K562 (cell line): ENCODE data around the gene TBX6. TPM values are rescaled to one million over a fixed set of nuclear protein-coding genes. Genes with fewer than 3 reads are reported as not detected.
A peak's percentile ranks its signal among the peaks of the same experiment; 100 is the strongest.

Experiments used
- C11orf30 ChIP-seq: fragments of 450-650 bp; IDR thresholded peaks from 2 replicates; pipeline ENCODE4 v1.6.1; 2016; ENCODE audit warnings: low read depth, mild to moderate bottlenecking
- CEBPG ChIP-seq, 3 experiments: fragments of 200-800 bp in 1 of 3; sonication (Bioruptor generic) in 1 of 3; sonication (generic) in 1 of 3; formaldehyde crosslinking in 1 of 3; IDR thresholded peaks in 2 of 3; conservative IDR thresholded peaks in 1 of 3; 2 replicates each; pipeline versions ENCODE4 v1.6.1 to v1.8.0; 2016 to 2022; ENCODE audit warnings: missing compliant biosample characterization in 2 of 3, missing genetic modification characterization in 2 of 3, mild to moderate bottlenecking in 1 of 3, missing genetic modification reagents in 1 of 3
- ESRRA ChIP-seq: fragments of 450-650 bp; IDR thresholded peaks from 2 replicates; pipeline ENCODE4 v1.6.1; 2014; ENCODE audit warnings: low read depth, mild to moderate bottlenecking, moderate library complexity, borderline replicate concordance
- ESRRB ChIP-seq: fragments of 250-450 bp; sonication (Bioruptor Pico); IDR thresholded peaks from 2 replicates; pipeline ENCODE4 v1.5.0; 2020; ENCODE audit warnings: mild to moderate bottlenecking, moderate library complexity, borderline replicate concordance
- GTF2A2 ChIP-seq: IDR thresholded peaks from 2 replicates; pipeline ENCODE4 v1.6.1; 2016; ENCODE audit warnings: mild to moderate bottlenecking, missing genetic modification characterization, missing compliant biosample characterization
- HDAC2 ChIP-seq: fragments of 450-650 bp; IDR thresholded peaks from 2 replicates; pipeline ENCODE4 v1.6.1; 2016; ENCODE audit warnings: mild to moderate bottlenecking
- MAFF ChIP-seq: IDR thresholded peaks from 2 replicates; pipeline ENCODE4 v1.6.1; 2012; ENCODE audit warnings: low read length, improper control_type of control experiment
- MAFK ChIP-seq: IDR thresholded peaks from 2 replicates; pipeline ENCODE4 v1.6.1; 2011; ENCODE audit warnings: low read length, improper control_type of control experiment
- NFRKB ChIP-seq: fragments of 450-650 bp; IDR thresholded peaks from 2 replicates; pipeline ENCODE4 v1.6.1; 2016; ENCODE audit warnings: low read depth
- POLR2B ChIP-seq: fragments of 450-650 bp; IDR thresholded peaks from 2 replicates; pipeline ENCODE4 v1.6.1; 2018; ENCODE audit warnings: low read depth; ENCODE audit not compliant: partially characterized antibody
- PRPF4 ChIP-seq: fragments of 200-400 bp; formaldehyde crosslinking; IDR thresholded peaks from one replicate; pipeline ENCODE4 v1.6.1; 2017; ENCODE audit warnings: low read length, low read depth, mild to moderate bottlenecking; ENCODE audit not compliant: insufficient read depth, poor library complexity, severe bottlenecking
- RBM22 ChIP-seq: fragments of 200-400 bp; formaldehyde crosslinking; IDR thresholded peaks from 2 replicates; pipeline ENCODE4 v1.6.1; 2018; ENCODE audit warnings: low read length, low read depth; ENCODE audit not compliant: poor library complexity, severe bottlenecking
- SMARCA5 ChIP-seq: fragments of 450-650 bp; IDR thresholded peaks from 2 replicates; pipeline ENCODE4 v1.6.1; 2016
- SMARCE1 ChIP-seq: fragments of 450-650 bp; IDR thresholded peaks from 2 replicates; pipeline ENCODE4 v1.7.1; 2016; ENCODE audit warnings: mild to moderate bottlenecking
- SRSF3 ChIP-seq: fragments of 200-400 bp; formaldehyde crosslinking; IDR thresholded peaks from 2 replicates; pipeline ENCODE4 v1.6.1; 2016; ENCODE audit warnings: mild to moderate bottlenecking, low read length, moderate library complexity; ENCODE audit not compliant: insufficient read depth
- ZNF316 ChIP-seq: fragments of 450-650 bp; IDR thresholded peaks from 2 replicates; pipeline ENCODE4 v1.6.1; 2016
- ZNF717 ChIP-seq: fragments of 250-450 bp; sonication (Bioruptor Pico); IDR thresholded peaks from 2 replicates; pipeline ENCODE4 v1.5.0; 2021
- polyA plus RNA-seq, 8 experiments: library from polyadenylated mRNA; depleted of rRNA in 4 of 8; stranded (reverse) in 5 of 8; unstranded in 3 of 8; fragments of >200 nt; fragmentation: Nextera tagmentation in 2 of 8; fragmentation: Illumina TruSeq in 1 of 8; extraction: Ambion mirVana in 2 of 8; extraction: Trizol in 1 of 8; gene quantifications; 2 replicates each; pipeline versions ENCODE4 v1.2.1 to v1.2.3, GENCODE V29; 2011 to 2014; ENCODE audit warnings: inconsistent platforms in 1 of 8, missing spikeins in 1 of 8
- total RNA-seq, 7 experiments: library from RNA; depleted of rRNA in 6 of 7; stranded (reverse); fragments of >200 nt in 6 of 7; fragmentation: Illumina TruSeq in 2 of 7; extraction: Trizol in 2 of 7; gene quantifications; 2 replicates each; pipeline versions ENCODE4 v1.2.1 to v1.2.3, GENCODE V29; 2011 to 2021; ENCODE audit warnings: low replicate concordance in 1 of 7
- TF ChIP-seq, protein P1 (sequence below): fragments of 450-650 bp; IDR thresholded peaks from 2 replicates; pipeline ENCODE4 v1.6.1; 2016; ENCODE audit warnings: antibody characterized with exemption
- TF ChIP-seq, protein P2 (sequence below): fragments of 450-650 bp; formaldehyde crosslinking; IDR thresholded peaks from 2 replicates; pipeline ENCODE4 v1.4.0; 2020; ENCODE audit warnings: mild to moderate bottlenecking, moderate library complexity
- TF ChIP-seq, protein P3 (sequence below), 2 experiments: fragments of 450-650 bp in 1 of 2; sonication (generic) in 1 of 2; formaldehyde crosslinking in 1 of 2; IDR thresholded peaks in 1 of 2; conservative IDR thresholded peaks in 1 of 2; 2 replicates each; pipeline versions ENCODE4 v1.6.1 to v1.8.1; 2016 to 2023; ENCODE audit warnings: mild to moderate bottlenecking in 2 of 2, moderate library complexity in 2 of 2, inconsistent platforms in 1 of 2, missing genetic modification reagents in 1 of 2
- TF ChIP-seq, protein P4 (sequence below): fragments of 450-650 bp; formaldehyde crosslinking; IDR thresholded peaks from 2 replicates; pipeline ENCODE4 v1.4.0; 2020; ENCODE audit warnings: mild to moderate bottlenecking, mixed read lengths

Gene TBX6
- total and polyA plus RNA-seq, 9 of the 15 experiments (the other 6 are each of a cell fraction or from before 2014, with no cell fraction given), result 0.07 to 0.58 (median 0.11) TPM; not detected in 2

DNA sequence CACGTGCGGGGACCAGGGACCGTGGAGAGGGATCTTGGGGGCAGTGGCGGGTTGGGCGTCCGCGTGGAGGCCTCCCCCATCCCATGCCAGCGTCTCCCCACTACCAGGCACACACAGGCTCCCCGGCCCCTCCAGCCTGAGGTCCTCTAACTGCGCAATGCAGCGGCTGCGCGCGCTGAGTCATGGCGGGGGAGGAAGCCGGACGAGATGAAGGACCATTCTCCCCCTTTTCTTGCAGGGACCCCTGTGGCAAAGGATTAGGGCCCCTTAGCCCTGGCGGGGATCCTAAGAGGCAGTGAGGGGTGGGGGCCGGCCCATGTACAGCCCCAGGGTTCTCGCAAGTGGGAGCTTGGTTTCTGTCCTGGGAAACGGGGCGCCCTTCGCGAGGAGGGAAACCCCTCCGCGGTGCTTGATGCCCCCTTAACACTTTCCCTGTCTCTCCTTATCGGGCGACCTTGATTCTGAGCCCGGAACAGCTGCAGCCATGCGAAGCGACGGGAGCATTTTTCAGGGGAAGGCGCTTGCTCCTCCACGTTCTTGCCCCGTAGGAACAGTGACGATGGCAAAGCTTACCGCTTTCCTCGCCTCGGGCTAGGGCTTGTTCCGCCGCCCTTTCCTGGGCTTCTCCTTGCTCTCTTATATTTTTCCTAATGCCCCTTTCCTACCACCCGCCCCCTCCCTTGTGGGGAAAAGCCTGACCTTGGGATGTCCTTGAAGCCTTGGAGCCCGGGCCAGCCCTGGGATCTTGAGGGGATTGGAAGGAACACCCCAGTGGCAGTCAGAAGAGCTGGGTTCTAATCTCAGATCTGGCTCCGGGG is 25.6 kb downstream of the TBX6 start (continued):
- no peak for TF ChIP-seq ESRRB
- TF ChIP-seq GTF2A2, result peak; percentile 13; the same call in 1 of the 2 replicates
- no peak for TF ChIP-seq MAFF
- peak; percentile 2 for TF ChIP-seq POLR2B
- TF ChIP-seq ZNF316, result peak; percentile 71
- TF ChIP-seq, protein P1, sequence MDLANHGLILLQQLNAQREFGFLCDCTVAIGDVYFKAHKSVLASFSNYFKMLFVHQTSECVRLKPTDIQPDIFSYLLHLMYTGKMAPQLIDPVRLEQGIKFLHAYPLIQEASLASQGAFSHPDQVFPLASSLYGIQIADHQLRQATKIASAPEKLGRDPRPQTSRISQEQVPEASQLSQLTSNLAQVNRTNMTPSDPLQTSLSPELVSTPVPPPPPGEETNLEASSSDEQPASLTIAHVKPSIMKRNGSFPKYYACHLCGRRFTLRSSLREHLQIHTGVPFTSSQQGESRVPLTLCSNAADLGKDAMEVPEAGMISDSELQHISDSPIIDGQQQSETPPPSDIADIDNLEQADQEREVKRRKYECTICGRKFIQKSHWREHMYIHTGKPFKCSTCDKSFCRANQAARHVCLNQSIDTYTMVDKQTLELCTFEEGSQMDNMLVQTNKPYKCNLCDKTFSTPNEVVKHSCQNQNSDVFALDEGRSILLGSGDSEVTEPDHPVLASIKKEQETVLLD, result 0 out of 2 replicates have a peak, but pooled peaks have one; percentile 49
- no peak for TF ChIP-seq CEBPG (CRISPR knock-in tag; IDR thresholded peaks at IDR 0.05)
- peak in 1 of 2 experiments; percentile 20; a peak in 1 of 4 replicates for TF ChIP-seq CEBPG (tag; conservative IDR thresholded peaks at IDR 0.05 in 1 of 2, IDR thresholded peaks at IDR 0.05 in 1 of 2)
- TF ChIP-seq NFRKB, result peak; percentile 29; the same call in 1 of the 2 replicates
- 0 out of 2 replicates have a peak, but pooled peaks have one; percentile 57 for TF ChIP-seq ZNF717 (CRISPR knock-in tag)
- 0 out of 2 replicates have a peak, but pooled peaks have one; percentile 16 for TF ChIP-seq MAFK
- TF ChIP-seq PRPF4, result peak; percentile 6
- TF ChIP-seq ESRRA, result peak; percentile 95
- peak; percentile 25 for TF ChIP-seq HDAC2
- TF ChIP-seq, protein P2, sequence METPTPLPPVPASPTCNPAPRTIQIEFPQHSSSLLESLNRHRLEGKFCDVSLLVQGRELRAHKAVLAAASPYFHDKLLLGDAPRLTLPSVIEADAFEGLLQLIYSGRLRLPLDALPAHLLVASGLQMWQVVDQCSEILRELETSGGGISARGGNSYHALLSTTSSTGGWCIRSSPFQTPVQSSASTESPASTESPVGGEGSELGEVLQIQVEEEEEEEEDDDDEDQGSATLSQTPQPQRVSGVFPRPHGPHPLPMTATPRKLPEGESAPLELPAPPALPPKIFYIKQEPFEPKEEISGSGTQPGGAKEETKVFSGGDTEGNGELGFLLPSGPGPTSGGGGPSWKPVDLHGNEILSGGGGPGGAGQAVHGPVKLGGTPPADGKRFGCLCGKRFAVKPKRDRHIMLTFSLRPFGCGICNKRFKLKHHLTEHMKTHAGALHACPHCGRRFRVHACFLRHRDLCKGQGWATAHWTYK (CRISPR knock-in tag), result 0 out of 2 replicates have a peak, but pooled peaks have one; percentile 40
- peak; percentile 84 for TF ChIP-seq RBM22
- TF ChIP-seq, protein P3, sequence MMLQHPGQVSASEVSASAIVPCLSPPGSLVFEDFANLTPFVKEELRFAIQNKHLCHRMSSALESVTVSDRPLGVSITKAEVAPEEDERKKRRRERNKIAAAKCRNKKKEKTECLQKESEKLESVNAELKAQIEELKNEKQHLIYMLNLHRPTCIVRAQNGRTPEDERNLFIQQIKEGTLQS (IDR thresholded peaks at IDR 0.05), result peak; percentile 63
- TF ChIP-seq, protein P3 (CRISPR knock-in tag; conservative IDR thresholded peaks at IDR 0.05), result no peak
- TF ChIP-seq SMARCA5, result 0 out of 2 replicates have a peak, but pooled peaks have one; percentile 36
- TF ChIP-seq C11orf30, result peak; percentile 75; the same call in 1 of the 2 replicates
- TF ChIP-seq SMARCE1, result peak; percentile 77
- TF ChIP-seq, protein P4, sequence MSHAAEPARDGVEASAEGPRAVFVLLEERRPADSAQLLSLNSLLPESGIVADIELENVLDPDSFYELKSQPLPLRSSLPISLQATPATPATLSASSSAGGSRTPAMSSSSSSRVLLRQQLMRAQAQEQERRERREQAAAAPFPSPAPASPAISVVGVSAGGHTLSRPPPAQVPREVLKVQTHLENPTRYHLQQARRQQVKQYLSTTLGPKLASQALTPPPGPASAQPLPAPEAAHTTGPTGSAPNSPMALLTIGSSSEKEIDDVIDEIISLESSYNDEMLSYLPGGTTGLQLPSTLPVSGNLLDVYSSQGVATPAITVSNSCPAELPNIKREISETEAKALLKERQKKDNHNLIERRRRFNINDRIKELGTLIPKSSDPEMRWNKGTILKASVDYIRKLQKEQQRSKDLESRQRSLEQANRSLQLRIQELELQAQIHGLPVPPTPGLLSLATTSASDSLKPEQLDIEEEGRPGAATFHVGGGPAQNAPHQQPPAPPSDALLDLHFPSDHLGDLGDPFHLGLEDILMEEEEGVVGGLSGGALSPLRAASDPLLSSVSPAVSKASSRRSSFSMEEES (CRISPR knock-in tag), result no peak
- peak; percentile 73; the same call in 1 of the 2 replicates for TF ChIP-seq SRSF3
